Measurements from ENCODE around the gene SPOCK3.

DNA sequence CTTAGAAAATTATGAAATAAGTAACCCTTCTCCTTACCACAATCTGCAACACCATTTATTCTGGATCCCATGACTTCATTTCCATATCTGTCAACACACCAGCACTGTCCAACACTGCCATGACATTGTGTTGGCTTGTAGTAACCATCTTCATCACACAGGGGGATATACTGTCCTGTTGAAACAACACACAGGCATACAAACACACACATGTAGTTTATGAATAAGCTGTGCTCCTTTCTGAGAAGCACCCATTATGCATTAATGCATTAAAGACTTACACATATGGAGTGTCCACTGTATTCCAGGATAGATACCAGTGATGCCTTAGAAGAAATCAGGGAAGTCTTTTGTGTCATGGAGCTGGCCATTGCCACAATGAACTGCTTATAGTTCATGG is 496.9 kb downstream of the SPOCK3 start:
- TF ChIP-seq POLR2A (IDR thresholded peaks at IDR 0.05; ENCODE audit: low read length): no peak
- TF ChIP-seq GATA1 (IDR thresholded peaks at IDR 0.05; ENCODE audit: low read depth, low read length): no peak
